Fibroblast of pulmonary artery (primary cell): ENCODE results near the gene PIH1D2.

Source experiments
- DNase-seq: peaks from one replicate; pipeline ENCODE4 v3.0.0-alpha.2; 2010; ENCODE audit warnings: low read depth
- H3K4me3 ChIP-seq: replicated peaks from 2 replicates; pipeline ENCODE4 v1.5.1; 2011; ENCODE audit warnings: low read depth, mild to moderate bottlenecking, control low read depth, low read length, moderate library complexity
- CTCF ChIP-seq: IDR thresholded peaks from 2 replicates; pipeline ENCODE4 v1.5.1; 2011; ENCODE audit warnings: mild to moderate bottlenecking, control low read depth, low read length, inconsistent platforms; ENCODE audit errors: missing control alignments

PIH1D2 gene, protein sequence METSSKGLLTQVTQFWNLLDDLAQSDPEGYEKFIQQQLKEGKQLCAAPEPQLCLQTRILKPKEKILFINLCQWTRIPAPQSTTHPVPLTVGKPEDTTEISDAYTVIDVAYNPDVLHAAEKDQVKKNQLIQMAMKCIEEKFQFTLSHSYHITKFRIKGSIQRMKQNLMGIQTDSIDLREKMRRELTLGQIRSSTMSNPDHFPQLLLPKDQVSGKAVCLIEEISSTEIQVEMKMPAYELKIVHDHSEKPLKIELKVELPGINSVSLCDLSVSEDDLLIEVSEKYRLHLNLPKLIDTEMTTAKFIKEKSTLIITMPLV

DNA sequence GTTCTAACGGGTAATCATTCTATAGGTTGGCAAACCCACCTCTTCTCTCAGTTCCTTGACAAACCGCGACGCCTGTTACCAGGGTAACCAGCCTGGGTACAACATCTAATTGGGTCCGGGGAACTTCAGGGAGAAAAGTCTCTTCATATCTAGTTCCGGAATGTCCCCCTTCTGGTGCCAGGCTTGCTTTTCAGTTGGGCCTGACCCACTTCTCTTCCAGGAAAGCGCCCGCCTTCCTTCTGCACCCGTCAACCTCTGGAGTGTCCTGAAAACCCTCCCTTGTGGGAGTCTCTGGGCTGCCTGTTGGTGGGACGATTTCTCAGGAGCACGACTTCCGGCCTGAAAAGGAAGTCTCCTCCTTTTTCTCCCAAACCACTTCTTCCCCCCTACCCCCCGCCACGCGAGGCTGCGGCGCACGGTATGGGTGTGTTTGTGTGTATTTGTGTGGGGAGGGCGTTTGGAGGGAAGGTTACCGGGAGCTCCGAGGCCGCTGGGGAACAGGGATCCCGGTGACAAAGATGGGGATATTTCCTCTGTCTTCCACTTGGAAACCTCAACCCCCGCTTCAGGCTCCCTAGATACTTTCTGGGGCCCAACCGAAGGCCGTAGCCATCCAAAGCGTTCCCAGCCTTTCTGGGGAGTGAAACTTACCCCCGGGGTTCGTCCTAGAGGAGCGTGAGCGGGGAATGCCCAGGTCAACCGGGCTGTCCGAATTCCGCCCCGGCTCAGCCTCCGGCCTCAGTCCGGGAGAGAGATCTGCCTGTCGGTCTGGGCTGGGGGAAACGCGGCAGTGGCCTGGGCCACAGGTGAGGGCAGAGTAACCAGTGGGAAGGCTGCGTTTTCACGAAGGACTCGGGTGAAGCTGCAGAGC lies at the start of gene PIH1D2, which contains the start of gene NKAPD1:
TSS of gene PIH1D2 (minus strand) at position 77 of the 871 bp plus-strand sequence. CDS start 843 bp downstream, outside the sequence.
TSS of gene NKAPD1 (plus strand) at position 359 of the 871 bp plus-strand sequence. CDS start 1,276 bp downstream, outside the sequence.
- peak; percentile 7 for TF ChIP-seq CTCF
- DNase-seq, result peak; percentile 93

GRCh38 chr11:112123129-112123528 lies 49.3 kb upstream of the PIH1D2 start:
- DNase-seq, result no peak
- no peak overlapping the region for H3K4me3 ChIP-seq
- no peak for TF ChIP-seq CTCF

More for the DNA sequence above, at the start of gene PIH1D2, which contains the start of gene NKAPD1:
- peak within 1 kb of the TSS; percentile 97 for H3K4me3 ChIP-seq

DNA sequence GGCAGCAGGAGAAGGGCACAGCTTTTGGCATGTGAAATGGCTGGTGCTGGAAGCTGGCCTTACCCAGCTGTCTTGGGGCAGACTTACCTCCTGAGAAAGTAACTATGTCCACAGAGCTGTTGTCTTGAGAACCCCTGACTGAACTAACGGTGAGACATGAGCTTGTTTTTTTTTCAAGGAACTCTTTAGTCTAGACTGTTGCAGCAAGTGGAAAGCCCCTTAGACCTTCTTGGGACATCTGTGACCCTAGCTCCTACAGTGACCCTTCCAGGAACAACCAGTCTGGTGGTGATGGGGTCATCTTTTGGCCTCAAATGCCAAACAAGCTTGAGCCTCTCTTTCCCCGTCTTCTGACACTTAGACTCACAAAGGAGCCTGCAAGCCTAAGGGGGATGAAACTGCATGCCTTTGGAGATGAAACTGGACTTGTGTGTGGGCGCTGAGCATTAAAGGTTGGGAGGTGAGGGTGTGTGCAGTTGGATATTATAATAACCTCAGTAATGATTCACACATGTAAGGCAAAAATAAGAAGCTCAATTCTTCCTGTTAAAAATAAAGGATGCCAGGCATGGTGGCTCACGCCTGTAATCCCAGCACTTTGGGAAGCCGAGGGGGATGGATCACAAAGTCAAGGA lies 48.3 kb upstream of the PIH1D2 start:
- no peak overlapping the region for H3K4me3 ChIP-seq
- DNase-seq, result no peak
- TF ChIP-seq CTCF, result no peak

DNA sequence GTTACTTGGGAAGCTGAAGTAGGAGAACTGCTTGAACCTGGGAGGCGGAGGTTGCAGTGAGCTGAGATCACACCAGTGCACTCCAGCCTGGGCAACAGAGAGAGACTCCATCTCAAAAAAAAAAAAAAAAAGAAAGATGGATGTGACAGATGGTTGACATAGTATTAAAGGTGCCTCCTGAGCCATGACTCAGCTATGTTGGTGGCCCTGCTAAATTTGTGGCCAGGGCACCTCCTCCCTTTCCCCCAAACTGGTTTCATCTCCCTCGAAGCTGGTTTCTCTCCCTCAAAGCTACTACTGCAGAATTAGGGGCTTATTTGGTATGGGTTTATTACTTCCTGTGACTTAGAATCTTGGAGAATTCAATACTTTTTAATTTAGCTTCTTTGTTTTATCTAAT lies 44.4 kb upstream of the PIH1D2 start:
- no peak overlapping the region for H3K4me3 ChIP-seq
- DNase-seq, result no peak
- TF ChIP-seq CTCF, result no peak

- TF ChIP-seq CTCF, result no peak
- DNase-seq, result no peak
- H3K4me3 ChIP-seq, result no peak overlapping the region
Observed at GRCh38 chr11:112115386-112115785, 41.6 kb upstream of the PIH1D2 start.

DNA sequence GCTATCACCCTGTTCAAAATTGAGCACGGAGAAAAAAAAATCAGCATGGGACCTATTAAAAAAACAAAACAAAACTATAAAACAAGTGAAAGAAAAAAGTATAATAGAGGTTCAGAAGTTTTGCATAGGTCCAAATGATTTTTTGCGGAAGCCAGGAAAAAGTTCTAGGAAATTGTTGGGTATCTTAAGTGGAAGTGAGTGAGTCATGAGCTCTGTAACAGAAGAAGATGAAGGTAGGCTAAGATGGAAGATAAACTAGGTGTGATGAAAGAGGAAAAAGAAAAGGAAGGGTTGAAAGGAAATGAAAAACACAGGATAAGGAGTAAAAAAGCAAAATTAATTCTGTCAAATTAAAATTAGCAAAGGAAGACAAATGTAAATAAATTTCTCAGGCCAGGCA lies 40.6 kb upstream of the PIH1D2 start:
- TF ChIP-seq CTCF, result no peak
- no peak for DNase-seq
- H3K4me3 ChIP-seq, result no peak overlapping the region
